Measurements from ENCODE around the gene UTS2B.

DNA sequence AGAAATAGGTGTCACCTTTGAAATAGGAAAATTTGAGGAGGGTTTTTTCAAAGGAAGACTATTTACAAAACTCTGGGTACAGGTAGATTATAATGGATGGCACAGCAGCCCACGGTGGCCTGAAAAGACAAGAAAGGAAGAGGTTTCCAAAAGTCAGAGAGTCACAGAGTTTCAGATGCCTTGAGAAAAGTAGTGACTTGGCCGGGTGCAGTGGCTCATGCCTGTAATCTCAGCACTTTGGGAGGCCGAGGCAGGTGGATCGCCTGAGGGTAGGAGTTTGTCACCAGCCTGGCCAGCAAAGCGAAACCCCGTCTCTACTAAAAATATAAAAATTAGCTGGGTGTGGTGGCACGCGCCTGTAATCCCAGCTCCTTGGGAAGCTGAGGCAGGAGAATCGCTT, 96.1 kb downstream of the UTS2B start:
- TF ChIP-seq POLR2AphosphoS5 (IDR thresholded peaks at IDR 0.05; ENCODE audit: low read depth), result no peak
- TF ChIP-seq EZH2 (IDR thresholded peaks at IDR 0.05; ENCODE audit: low read depth, unreplicated experiment), result no peak
- TF ChIP-seq, protein P1, sequence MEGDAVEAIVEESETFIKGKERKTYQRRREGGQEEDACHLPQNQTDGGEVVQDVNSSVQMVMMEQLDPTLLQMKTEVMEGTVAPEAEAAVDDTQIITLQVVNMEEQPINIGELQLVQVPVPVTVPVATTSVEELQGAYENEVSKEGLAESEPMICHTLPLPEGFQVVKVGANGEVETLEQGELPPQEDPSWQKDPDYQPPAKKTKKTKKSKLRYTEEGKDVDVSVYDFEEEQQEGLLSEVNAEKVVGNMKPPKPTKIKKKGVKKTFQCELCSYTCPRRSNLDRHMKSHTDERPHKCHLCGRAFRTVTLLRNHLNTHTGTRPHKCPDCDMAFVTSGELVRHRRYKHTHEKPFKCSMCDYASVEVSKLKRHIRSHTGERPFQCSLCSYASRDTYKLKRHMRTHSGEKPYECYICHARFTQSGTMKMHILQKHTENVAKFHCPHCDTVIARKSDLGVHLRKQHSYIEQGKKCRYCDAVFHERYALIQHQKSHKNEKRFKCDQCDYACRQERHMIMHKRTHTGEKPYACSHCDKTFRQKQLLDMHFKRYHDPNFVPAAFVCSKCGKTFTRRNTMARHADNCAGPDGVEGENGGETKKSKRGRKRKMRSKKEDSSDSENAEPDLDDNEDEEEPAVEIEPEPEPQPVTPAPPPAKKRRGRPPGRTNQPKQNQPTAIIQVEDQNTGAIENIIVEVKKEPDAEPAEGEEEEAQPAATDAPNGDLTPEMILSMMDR (conservative IDR thresholded peaks at IDR 0.05; ENCODE audit: low read depth in 2 of 2), result no peak
- TF ChIP-seq, protein P2, sequence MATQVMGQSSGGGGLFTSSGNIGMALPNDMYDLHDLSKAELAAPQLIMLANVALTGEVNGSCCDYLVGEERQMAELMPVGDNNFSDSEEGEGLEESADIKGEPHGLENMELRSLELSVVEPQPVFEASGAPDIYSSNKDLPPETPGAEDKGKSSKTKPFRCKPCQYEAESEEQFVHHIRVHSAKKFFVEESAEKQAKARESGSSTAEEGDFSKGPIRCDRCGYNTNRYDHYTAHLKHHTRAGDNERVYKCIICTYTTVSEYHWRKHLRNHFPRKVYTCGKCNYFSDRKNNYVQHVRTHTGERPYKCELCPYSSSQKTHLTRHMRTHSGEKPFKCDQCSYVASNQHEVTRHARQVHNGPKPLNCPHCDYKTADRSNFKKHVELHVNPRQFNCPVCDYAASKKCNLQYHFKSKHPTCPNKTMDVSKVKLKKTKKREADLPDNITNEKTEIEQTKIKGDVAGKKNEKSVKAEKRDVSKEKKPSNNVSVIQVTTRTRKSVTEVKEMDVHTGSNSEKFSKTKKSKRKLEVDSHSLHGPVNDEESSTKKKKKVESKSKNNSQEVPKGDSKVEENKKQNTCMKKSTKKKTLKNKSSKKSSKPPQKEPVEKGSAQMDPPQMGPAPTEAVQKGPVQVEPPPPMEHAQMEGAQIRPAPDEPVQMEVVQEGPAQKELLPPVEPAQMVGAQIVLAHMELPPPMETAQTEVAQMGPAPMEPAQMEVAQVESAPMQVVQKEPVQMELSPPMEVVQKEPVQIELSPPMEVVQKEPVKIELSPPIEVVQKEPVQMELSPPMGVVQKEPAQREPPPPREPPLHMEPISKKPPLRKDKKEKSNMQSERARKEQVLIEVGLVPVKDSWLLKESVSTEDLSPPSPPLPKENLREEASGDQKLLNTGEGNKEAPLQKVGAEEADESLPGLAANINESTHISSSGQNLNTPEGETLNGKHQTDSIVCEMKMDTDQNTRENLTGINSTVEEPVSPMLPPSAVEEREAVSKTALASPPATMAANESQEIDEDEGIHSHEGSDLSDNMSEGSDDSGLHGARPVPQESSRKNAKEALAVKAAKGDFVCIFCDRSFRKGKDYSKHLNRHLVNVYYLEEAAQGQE (IDR thresholded peaks at IDR 0.05; ENCODE audit: unreplicated experiment), result no peak
- TF ChIP-seq CREB1 (CRISPR knock-in tag; IDR thresholded peaks at IDR 0.05; ENCODE audit: low read depth), result no peak
- no peak for TF ChIP-seq JUNB (IDR thresholded peaks at IDR 0.05; ENCODE audit: unreplicated experiment)
- no peak for TF ChIP-seq EZH2phosphoT487 (IDR thresholded peaks at IDR 0.05; ENCODE audit: unreplicated experiment)
- TF ChIP-seq, protein P3, sequence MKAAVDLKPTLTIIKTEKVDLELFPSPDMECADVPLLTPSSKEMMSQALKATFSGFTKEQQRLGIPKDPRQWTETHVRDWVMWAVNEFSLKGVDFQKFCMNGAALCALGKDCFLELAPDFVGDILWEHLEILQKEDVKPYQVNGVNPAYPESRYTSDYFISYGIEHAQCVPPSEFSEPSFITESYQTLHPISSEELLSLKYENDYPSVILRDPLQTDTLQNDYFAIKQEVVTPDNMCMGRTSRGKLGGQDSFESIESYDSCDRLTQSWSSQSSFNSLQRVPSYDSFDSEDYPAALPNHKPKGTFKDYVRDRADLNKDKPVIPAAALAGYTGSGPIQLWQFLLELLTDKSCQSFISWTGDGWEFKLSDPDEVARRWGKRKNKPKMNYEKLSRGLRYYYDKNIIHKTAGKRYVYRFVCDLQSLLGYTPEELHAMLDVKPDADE (IDR thresholded peaks at IDR 0.05), result no peak
- TF ChIP-seq NANOG (IDR thresholded peaks at IDR 0.05; ENCODE audit: borderline replicate concordance), result no peak
- no peak for TF ChIP-seq ZNF114 (CRISPR knock-in tag; IDR thresholded peaks at IDR 0.05)
- TF ChIP-seq, protein P4, sequence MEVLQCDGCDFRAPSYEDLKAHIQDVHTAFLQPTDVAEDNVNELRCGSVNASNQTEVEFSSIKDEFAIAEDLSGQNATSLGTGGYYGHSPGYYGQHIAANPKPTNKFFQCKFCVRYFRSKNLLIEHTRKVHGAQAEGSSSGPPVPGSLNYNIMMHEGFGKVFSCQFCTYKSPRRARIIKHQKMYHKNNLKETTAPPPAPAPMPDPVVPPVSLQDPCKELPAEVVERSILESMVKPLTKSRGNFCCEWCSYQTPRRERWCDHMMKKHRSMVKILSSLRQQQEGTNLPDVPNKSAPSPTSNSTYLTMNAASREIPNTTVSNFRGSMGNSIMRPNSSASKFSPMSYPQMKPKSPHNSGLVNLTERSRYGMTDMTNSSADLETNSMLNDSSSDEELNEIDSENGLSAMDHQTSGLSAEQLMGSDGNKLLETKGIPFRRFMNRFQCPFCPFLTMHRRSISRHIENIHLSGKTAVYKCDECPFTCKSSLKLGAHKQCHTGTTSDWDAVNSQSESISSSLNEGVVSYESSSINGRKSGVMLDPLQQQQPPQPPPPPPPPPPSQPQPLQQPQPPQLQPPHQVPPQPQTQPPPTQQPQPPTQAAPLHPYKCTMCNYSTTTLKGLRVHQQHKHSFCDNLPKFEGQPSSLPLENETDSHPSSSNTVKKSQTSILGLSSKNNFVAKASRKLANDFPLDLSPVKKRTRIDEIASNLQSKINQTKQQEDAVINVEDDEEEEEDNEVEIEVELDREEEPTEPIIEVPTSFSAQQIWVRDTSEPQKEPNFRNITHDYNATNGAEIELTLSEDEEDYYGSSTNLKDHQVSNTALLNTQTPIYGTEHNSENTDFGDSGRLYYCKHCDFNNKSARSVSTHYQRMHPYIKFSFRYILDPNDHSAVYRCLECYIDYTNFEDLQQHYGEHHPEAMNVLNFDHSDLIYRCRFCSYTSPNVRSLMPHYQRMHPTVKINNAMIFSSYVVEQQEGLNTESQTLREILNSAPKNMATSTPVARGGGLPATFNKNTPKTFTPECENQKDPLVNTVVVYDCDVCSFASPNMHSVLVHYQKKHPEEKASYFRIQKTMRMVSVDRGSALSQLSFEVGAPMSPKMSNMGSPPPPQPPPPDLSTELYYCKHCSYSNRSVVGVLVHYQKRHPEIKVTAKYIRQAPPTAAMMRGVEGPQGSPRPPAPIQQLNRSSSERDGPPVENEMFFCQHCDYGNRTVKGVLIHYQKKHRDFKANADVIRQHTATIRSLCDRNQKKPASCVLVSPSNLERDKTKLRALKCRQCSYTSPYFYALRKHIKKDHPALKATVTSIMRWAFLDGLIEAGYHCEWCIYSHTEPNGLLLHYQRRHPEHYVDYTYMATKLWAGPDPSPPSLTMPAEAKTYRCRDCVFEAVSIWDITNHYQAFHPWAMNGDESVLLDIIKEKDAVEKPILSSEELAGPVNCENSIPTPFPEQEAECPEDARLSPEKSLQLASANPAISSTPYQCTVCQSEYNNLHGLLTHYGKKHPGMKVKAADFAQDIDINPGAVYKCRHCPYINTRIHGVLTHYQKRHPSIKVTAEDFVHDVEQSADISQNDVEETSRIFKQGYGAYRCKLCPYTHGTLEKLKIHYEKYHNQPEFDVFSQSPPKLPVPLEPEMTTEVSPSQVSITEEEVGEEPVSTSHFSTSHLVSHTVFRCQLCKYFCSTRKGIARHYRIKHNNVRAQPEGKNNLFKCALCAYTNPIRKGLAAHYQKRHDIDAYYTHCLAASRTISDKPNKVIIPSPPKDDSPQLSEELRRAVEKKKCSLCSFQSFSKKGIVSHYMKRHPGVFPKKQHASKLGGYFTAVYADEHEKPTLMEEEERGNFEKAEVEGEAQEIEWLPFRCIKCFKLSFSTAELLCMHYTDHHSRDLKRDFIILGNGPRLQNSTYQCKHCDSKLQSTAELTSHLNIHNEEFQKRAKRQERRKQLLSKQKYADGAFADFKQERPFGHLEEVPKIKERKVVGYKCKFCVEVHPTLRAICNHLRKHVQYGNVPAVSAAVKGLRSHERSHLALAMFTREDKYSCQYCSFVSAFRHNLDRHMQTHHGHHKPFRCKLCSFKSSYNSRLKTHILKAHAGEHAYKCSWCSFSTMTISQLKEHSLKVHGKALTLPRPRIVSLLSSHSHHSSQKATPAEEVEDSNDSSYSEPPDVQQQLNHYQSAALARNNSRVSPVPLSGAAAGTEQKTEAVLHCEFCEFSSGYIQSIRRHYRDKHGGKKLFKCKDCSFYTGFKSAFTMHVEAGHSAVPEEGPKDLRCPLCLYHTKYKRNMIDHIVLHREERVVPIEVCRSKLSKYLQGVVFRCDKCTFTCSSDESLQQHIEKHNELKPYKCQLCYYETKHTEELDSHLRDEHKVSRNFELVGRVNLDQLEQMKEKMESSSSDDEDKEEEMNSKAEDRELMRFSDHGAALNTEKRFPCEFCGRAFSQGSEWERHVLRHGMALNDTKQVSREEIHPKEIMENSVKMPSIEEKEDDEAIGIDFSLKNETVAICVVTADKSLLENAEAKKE (CRISPR knock-in tag; IDR thresholded peaks at IDR 0.05), result no peak
- no peak for TF ChIP-seq ZNF331 (CRISPR knock-in tag; IDR thresholded peaks at IDR 0.05; ENCODE audit: low read depth)
- TF ChIP-seq STAT1 (IDR thresholded peaks at IDR 0.05; ENCODE audit: unreplicated experiment), result no peak

Data from GM23338 (cell line).